ENCODE data around the gene HCN2.

DNA sequence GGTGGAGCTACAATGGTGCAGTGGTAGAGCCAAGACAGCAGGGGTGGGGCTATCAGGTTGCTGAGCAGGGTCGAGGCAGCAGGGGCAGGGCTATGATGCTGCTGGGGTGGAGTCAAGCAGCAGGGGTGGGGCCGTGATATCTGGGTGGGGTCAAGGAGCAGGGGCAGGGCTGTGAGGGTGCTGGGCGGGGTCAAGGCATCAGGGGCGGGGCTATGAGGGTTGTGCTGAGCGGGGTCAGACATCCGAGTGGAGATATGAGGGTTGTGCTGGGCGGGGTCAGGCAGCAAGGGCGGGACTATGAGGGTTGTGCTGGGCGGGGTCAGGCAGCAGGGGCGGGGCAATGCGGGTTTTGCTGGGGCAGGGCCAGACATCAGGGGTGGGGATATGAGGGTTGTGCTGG, 14.7 kb downstream of the HCN2 start:
- TF ChIP-seq, protein P1, sequence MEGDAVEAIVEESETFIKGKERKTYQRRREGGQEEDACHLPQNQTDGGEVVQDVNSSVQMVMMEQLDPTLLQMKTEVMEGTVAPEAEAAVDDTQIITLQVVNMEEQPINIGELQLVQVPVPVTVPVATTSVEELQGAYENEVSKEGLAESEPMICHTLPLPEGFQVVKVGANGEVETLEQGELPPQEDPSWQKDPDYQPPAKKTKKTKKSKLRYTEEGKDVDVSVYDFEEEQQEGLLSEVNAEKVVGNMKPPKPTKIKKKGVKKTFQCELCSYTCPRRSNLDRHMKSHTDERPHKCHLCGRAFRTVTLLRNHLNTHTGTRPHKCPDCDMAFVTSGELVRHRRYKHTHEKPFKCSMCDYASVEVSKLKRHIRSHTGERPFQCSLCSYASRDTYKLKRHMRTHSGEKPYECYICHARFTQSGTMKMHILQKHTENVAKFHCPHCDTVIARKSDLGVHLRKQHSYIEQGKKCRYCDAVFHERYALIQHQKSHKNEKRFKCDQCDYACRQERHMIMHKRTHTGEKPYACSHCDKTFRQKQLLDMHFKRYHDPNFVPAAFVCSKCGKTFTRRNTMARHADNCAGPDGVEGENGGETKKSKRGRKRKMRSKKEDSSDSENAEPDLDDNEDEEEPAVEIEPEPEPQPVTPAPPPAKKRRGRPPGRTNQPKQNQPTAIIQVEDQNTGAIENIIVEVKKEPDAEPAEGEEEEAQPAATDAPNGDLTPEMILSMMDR (conservative IDR thresholded peaks at IDR 0.05; ENCODE audit: low read depth, low read length), result no peak
- no peak for TF ChIP-seq EZH2 (IDR thresholded peaks at IDR 0.05; ENCODE audit: borderline replicate concordance, low read depth, low read length, poor library complexity, severe bottlenecking)

Measured in A673 (cell line).